ENCODE results near the gene LRRC36. TPM values are rescaled to one million over a fixed set of nuclear protein-coding genes. Genes with fewer than 3 reads are reported as not detected.
"Not testable (repeated sequence)": the region's sequence is repeated elsewhere in the genome, so short reads cannot be mapped to it uniquely, and the experiment has no call there.

The LRRC36 gene
- total RNA-seq, 4 donors from 2014 or later = 0.42 to 0.56 TPM; not detected in 2

- Histone ChIP-seq H3K27ac (peak overlapping the region; percentile 5), H3K9me3 (no peaks in the 10 kb centered on the region), H3K4me1 (no peaks in the 10 kb centered on the region), H3K4me3 (no peak overlapping the region), H3K36me3 (no peaks in the 10 kb centered on the region), H3K27me3 (no peaks in the 10 kb centered on the region)
- no peak for DNase-seq (ENCODE audit: low spot score in 2 of 2)
- no peak for TF ChIP-seq POLR2A (IDR thresholded peaks at IDR 0.05)
- no peak for TF ChIP-seq EP300 (IDR thresholded peaks at IDR 0.05)
- TF ChIP-seq CTCF (IDR thresholded peaks at IDR 0.05) = no peak
- no peak for TF ChIP-seq POLR2AphosphoS5 (IDR thresholded peaks at IDR 0.05)
Measured at GRCh38 chr16:67364600-67365235, 38.1 kb downstream of the LRRC36 start.

DNA sequence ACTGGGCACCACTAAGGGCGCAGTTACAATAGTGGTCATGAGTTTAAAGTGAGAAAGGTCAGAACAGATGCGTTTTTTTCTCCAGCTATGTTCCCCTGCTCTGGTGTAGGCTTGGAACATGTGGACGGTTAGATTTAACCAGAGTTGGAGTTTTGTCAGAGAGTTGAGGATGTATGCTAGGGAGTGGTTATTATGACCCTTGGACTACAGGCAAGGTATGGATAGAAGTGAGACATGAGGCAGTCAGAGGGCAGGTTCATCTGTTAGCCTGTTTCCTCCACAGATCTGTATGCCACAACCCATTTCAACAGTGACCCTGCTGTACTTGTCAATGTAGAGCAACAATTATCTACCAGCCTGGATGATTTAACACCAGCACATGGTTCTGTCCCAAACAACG lies 44.0 kb downstream of the LRRC36 start:
- WGBS = 89% methylated on average over 4 of the region's 4 CpGs
- Histone ChIP-seq H3K27me3 (no peaks in the 10 kb centered on the region), H3K27ac (no peak overlapping the region), H3K4me1 (no peaks in the 10 kb centered on the region), H3K9me3 (no peaks in the 10 kb centered on the region), H3K36me3 (no peaks in the 10 kb centered on the region), H3K4me3 (no peak overlapping the region)
- no peak for DNase-seq (ENCODE audit: low spot score in 2 of 2)
- no peak for TF ChIP-seq CTCF (IDR thresholded peaks at IDR 0.05)
- no peak for TF ChIP-seq POLR2AphosphoS5 (IDR thresholded peaks at IDR 0.05)
- TF ChIP-seq EP300 (IDR thresholded peaks at IDR 0.05) = no peak

GRCh38 chr16:67372664-67373063 lies 46.0 kb downstream of the LRRC36 start:
- Histone ChIP-seq H3K9me3 (no peaks in the 10 kb centered on the region), H3K4me1 (no peaks in the 10 kb centered on the region), H3K27ac (no peak overlapping the region), H3K4me3 (no peak overlapping the region), H3K36me3 (no peaks in the 10 kb centered on the region), H3K27me3 (no peaks in the 10 kb centered on the region)
- no peak for DNase-seq (ENCODE audit: low spot score in 2 of 2)
- TF ChIP-seq CTCF (IDR thresholded peaks at IDR 0.05) (peak; percentile 21 to 32), EP300 (IDR thresholded peaks at IDR 0.05) (no peak), POLR2A (IDR thresholded peaks at IDR 0.05) (no peak), POLR2AphosphoS5 (IDR thresholded peaks at IDR 0.05) (no peak)

DNA sequence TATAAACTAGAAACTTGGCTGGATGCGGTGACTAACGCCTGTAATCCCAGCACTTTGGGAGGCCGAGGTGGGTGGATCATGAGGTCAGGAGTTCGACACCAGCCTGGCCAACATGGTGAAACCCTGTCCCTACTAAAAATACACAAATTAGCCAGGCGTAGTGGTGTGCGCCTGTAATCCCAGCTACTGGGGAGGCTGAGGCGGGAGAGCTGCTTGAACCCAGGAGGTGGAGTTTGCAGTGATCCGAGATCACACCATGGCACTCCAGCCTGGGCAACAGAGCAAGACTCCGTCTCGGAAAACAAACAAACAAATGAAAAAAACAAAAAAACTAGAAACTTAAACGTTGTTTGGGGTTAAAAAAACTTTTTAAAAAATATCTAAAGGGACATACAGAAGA lies 49.4 kb downstream of the LRRC36 start:
- not testable (repeated sequence) for H3K36me3 ChIP-seq; H3K4me3 ChIP-seq; DNase-seq (ENCODE audit: low spot score in 2 of 2); H3K9me3 ChIP-seq; H3K4me1 ChIP-seq; H3K27ac ChIP-seq; H3K27me3 ChIP-seq
- 93% methylated on average over 11 of the region's 11 CpGs for WGBS

- DNase-seq (ENCODE audit: low spot score in 2 of 2) = no peak
- no peaks in the 10 kb centered on the region for H3K36me3 ChIP-seq
- no peak overlapping the region for H3K4me3 ChIP-seq
- WGBS = 80% methylated on average over 1 of the region's 1 CpG
- no peaks in the 10 kb centered on the region for H3K27me3 ChIP-seq
- H3K27ac ChIP-seq = no peak overlapping the region
- TF ChIP-seq POLR2A (IDR thresholded peaks at IDR 0.05) = no peak
- H3K9me3 ChIP-seq = no peaks in the 10 kb centered on the region
- no peaks in the 10 kb centered on the region for H3K4me1 ChIP-seq
Measured at GRCh38 chr16:67378642-67379041, 52.0 kb downstream of the LRRC36 start.

GRCh38 chr16:67383284-67383683 lies 56.7 kb downstream of the LRRC36 start:
- no peaks in the 10 kb centered on the region for H3K36me3 ChIP-seq
- no peak overlapping the region for H3K27ac ChIP-seq
- no peak for DNase-seq (ENCODE audit: low spot score in 2 of 2)
- no peak for TF ChIP-seq POLR2A (IDR thresholded peaks at IDR 0.05)
- TF ChIP-seq CTCF (IDR thresholded peaks at IDR 0.05) = no peak
- TF ChIP-seq POLR2AphosphoS5 (IDR thresholded peaks at IDR 0.05) = no peak
- TF ChIP-seq EP300 (IDR thresholded peaks at IDR 0.05) = no peak
- H3K4me3 ChIP-seq = no peak overlapping the region
- no peaks in the 10 kb centered on the region for H3K9me3 ChIP-seq
- H3K27me3 ChIP-seq = no peaks in the 10 kb centered on the region
- no peaks in the 10 kb centered on the region for H3K4me1 ChIP-seq
- WGBS = 87% methylated on average over 3 of the region's 3 CpGs
